C4-2B (cell line): ENCODE data around the gene ATP6V0E2.

Experiments used
- H3K27ac ChIP-seq: fragments of 450-650 bp; 2 replicates; pipeline ENCODE4 v1.5.1; 2017
- CTCF ChIP-seq: fragments of 450-650 bp; conservative IDR thresholded peaks from 2 replicates; pipeline ENCODE4 v1.5.1; 2017; ENCODE audit warnings: mild to moderate bottlenecking
- ZFX ChIP-seq: fragments of 450-650 bp; IDR thresholded peaks from 2 replicates; pipeline ENCODE4 v1.6.1; 2017

Gene ATP6V0E2

GRCh38 chr7:149860821-149861727 is 12.7 kb upstream of the ATP6V0E2 start:
- TF ChIP-seq CTCF = no peak; the same call in 1 of the 2 replicates
- no peak for TF ChIP-seq ZFX
- H3K27ac ChIP-seq = no peak overlapping the region

GRCh38 chr7:149861728-149862045 is 12.1 kb upstream of the ATP6V0E2 start:
- H3K27ac ChIP-seq = no peak overlapping the region
- TF ChIP-seq ZFX (no peak), CTCF (no peak)

GRCh38 chr7:149862156-149862555 is 11.6 kb upstream of the ATP6V0E2 start:
- no peak overlapping the region for H3K27ac ChIP-seq
- TF ChIP-seq ZFX (no peak), CTCF (no peak)

DNA sequence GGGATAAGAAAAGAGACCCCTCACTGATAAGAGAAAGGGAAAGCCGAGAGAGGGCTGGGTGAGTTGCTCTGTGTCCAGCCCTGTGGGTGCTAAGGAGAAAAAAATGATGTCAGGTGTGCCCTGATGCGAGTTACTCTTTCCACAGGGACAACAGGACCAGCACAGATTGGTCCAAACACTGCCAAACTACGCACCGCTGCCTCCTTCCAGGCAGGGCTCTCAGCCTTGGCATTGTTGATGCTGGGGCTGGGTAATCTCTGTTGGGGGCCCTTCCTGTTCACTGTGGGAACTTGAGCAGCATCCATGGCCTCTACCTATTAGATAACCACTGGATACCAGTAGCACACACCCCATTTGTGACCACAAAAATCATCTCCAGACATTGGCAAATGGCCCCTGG is 10.3 kb upstream of the ATP6V0E2 start:
- no peak for TF ChIP-seq ZFX
- TF ChIP-seq CTCF = no peak
- no peak overlapping the region for H3K27ac ChIP-seq

DNA sequence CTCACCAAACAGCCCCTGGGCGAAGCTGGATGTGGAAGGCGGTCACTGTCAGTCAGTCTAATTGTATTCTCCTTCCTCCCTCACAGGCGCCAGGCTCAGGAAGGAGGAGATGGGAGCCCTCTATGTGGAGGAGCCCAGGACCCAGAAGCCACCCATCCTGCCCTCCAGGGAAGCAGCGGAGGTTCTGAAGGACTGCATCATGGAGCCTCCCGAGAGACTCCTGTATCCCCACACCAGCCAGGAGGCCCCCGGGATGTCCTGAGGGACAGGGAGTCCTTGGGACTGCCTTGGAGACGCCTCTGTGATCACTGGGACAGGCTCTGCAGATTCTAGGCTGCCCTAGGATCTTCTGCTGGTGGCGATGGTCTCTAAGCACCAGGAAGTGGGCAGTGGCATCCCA is 9.7 kb upstream of the ATP6V0E2 start:
- no peak overlapping the region for H3K27ac ChIP-seq
- TF ChIP-seq ZFX (no peak), CTCF (no peak)

GRCh38 chr7:149864751-149865150 is 9.0 kb upstream of the ATP6V0E2 start:
- no peak for TF ChIP-seq ZFX
- no peak for TF ChIP-seq CTCF
- H3K27ac ChIP-seq = no peak overlapping the region

DNA sequence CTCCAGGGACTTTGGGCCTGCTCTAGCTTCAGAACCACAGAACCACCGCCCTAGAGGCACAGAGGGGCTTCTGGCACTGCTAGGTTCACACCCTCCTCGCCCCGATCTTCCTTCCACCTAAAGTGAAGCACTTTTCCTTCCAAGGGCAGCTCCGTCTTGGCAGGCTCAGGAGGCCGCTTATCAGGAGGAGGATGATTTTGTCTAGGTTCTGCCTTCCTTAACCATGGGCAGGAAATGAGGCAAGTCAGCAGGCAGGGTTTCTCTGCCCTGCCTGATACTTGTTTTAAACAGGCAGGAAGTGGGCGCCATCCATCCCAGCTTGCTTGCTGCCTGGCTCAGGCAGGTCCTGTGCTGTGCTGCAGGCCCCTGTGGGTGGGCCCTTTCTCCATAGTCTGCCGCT is 8.3 kb upstream of the ATP6V0E2 start:
- H3K27ac ChIP-seq = no peak overlapping the region
- TF ChIP-seq CTCF (no peak), ZFX (no peak)
